ENCODE results near the gene TAS2R46.

TAS2R46 gene

DNA sequence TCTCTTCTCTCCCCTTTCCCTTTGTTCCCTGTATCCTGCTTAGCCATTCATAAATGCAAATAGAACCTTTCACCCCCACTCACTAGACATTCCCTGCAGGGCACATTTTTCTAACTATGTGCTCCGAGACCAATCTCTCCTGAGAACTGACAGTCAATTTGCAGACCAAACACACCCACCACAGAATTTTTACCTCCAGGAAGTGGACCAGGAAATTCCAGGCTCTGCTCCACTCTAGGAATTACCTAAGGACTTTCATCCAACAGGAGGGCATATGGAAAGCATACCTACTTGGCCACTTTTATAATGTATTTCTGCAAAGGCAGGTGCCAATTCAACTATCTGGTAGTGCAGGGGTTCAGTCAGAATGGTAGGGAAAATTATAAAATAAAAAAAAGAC lies 8.9 kb upstream of the TAS2R46 start:
- no peak overlapping the region for H3K4me3 ChIP-seq (ENCODE audit: low read depth, low read length)
- TF ChIP-seq POLR2A (IDR thresholded peaks at IDR 0.05; ENCODE audit: extremely low read depth, insufficient read length) (no peak), MYC (IDR thresholded peaks at IDR 0.05; ENCODE audit: low read depth, low read length) (no peak)
- TF ChIP-seq, protein P1, sequence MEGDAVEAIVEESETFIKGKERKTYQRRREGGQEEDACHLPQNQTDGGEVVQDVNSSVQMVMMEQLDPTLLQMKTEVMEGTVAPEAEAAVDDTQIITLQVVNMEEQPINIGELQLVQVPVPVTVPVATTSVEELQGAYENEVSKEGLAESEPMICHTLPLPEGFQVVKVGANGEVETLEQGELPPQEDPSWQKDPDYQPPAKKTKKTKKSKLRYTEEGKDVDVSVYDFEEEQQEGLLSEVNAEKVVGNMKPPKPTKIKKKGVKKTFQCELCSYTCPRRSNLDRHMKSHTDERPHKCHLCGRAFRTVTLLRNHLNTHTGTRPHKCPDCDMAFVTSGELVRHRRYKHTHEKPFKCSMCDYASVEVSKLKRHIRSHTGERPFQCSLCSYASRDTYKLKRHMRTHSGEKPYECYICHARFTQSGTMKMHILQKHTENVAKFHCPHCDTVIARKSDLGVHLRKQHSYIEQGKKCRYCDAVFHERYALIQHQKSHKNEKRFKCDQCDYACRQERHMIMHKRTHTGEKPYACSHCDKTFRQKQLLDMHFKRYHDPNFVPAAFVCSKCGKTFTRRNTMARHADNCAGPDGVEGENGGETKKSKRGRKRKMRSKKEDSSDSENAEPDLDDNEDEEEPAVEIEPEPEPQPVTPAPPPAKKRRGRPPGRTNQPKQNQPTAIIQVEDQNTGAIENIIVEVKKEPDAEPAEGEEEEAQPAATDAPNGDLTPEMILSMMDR (IDR thresholded peaks at IDR 0.05; ENCODE audit: low read depth, low read length) = no peak
- TF ChIP-seq, protein P2, sequence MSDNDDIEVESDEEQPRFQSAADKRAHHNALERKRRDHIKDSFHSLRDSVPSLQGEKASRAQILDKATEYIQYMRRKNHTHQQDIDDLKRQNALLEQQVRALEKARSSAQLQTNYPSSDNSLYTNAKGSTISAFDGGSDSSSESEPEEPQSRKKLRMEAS (IDR thresholded peaks at IDR 0.05; ENCODE audit: low read depth, low read length) = no peak
- DNase-seq (ENCODE audit: low read depth) = no peak

DNA sequence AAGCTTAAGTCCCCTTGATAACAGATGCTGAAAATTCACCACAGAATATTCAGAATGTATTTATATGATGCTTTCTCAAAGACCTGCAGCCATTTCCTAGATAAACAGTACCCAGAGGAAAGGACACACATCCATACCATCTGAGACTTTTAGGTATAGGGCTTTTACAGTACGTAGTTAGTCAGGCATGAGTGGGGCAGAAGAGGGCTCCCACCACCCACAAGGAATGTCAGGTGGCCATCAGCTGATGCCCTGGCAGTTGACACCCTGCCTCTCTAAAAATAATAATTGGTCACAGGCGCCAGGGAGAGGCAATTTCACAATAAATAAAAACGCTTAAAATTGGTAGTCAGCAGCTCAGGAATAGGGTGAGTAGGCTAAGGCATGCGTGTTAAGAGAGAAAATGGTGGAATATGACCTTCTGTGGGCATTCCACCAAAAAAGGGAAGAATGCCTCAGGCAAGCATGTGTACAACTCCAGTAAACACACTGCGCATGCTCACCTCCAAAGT lies 7.8 kb upstream of the TAS2R46 start:
- H3K4me3 ChIP-seq (ENCODE audit: low read depth, low read length) = no peak overlapping the region
- TF ChIP-seq POLR2A (IDR thresholded peaks at IDR 0.05; ENCODE audit: extremely low read depth, insufficient read length) = no peak
- TF ChIP-seq, protein P1 (IDR thresholded peaks at IDR 0.05; ENCODE audit: low read depth, low read length) = no peak
- TF ChIP-seq MYC (IDR thresholded peaks at IDR 0.05; ENCODE audit: low read depth, low read length) = no peak
- TF ChIP-seq, protein P2 (IDR thresholded peaks at IDR 0.05; ENCODE audit: low read depth, low read length) = no peak
- no peak for DNase-seq (ENCODE audit: low read depth)

DNA sequence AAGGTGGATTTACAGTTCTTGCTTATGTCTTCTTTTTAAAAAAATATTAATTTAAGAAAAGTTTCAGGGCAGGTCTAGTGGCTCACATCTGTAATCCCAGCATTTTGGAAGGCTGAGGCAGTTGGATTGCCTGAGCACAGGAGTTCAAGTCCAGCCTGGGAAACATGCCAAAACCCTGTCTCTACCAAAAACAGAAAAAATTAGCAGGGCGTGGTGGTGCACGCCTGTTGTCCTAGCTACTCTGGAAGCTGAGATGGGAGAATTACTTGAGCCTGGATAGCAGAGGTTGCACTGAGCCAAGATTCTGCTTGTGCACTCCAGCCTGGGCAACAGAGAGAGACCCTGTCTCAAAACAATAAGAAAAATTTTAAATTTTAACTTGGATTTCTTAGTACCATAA lies 5.4 kb upstream of the TAS2R46 start:
- DNase-seq (ENCODE audit: low read depth) = no peak
- no peak overlapping the region for H3K4me3 ChIP-seq (ENCODE audit: low read depth, low read length)
- TF ChIP-seq MYC (IDR thresholded peaks at IDR 0.05; ENCODE audit: low read depth, low read length) = no peak
- no peak for TF ChIP-seq POLR2A (IDR thresholded peaks at IDR 0.05; ENCODE audit: extremely low read depth, insufficient read length)
- TF ChIP-seq, protein P1 (IDR thresholded peaks at IDR 0.05; ENCODE audit: low read depth, low read length) = no peak
- TF ChIP-seq, protein P2 (IDR thresholded peaks at IDR 0.05; ENCODE audit: low read depth, low read length) = no peak

DNA sequence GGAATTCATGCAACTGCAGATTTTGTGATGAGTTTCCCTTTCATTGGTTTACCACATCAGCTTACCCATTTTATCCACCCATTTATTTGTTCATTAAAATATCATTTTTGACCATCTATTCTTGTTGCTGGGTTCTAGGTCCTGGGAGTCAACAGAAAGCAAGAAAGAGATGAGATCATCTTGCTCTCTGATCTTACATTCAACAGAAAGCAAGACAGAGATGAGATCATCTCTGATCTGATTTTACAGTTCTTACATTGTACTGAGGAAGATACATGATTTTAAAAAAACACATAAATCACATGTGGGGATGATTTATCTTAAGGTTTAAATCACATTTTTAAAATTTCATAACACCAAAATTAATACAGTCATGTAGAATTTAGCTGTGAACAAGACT lies 2.3 kb downstream of the TAS2R46 start:
- H3K4me3 ChIP-seq (ENCODE audit: low read depth, low read length) = no peak overlapping the region

DNA sequence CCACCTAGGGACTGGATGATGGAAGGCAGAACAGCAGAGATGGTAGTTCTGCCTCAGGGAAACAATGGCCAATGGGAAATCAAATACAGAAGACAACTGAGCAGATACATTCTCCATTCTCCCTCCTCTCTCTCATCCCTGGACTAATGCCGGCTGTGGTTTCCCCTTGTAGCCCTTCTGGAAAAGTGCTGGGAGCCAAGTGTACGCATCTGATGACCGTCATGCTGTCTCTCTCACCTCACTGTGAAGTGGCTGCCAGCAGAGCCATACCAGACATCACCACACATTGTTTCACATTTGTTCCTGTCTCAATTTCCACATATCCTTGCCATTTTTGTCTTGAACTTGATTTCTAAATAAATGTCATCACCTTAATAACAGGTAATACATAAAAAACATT lies 3.1 kb downstream of the TAS2R46 start:
- DNase-seq (ENCODE audit: low read depth) = no peak
- no peak overlapping the region for H3K4me3 ChIP-seq (ENCODE audit: low read depth, low read length)

More for the DNA sequence above, 2.3 kb downstream of the TAS2R46 start:
- no peak for DNase-seq (ENCODE audit: low read depth)
- no peak for TF ChIP-seq POLR2A (IDR thresholded peaks at IDR 0.05; ENCODE audit: extremely low read depth, insufficient read length)
- TF ChIP-seq, protein P1 (IDR thresholded peaks at IDR 0.05; ENCODE audit: low read depth, low read length) = no peak
- TF ChIP-seq, protein P2 (IDR thresholded peaks at IDR 0.05; ENCODE audit: low read depth, low read length) = no peak
- TF ChIP-seq MYC (IDR thresholded peaks at IDR 0.05; ENCODE audit: low read depth, low read length) = no peak

More for the DNA sequence above, 3.1 kb downstream of the TAS2R46 start:
- TF ChIP-seq, protein P2 (IDR thresholded peaks at IDR 0.05; ENCODE audit: low read depth, low read length) = no peak
- TF ChIP-seq POLR2A (IDR thresholded peaks at IDR 0.05; ENCODE audit: extremely low read depth, insufficient read length) = no peak
- TF ChIP-seq, protein P1 (IDR thresholded peaks at IDR 0.05; ENCODE audit: low read depth, low read length) = no peak
- no peak for TF ChIP-seq MYC (IDR thresholded peaks at IDR 0.05; ENCODE audit: low read depth, low read length)

Data from NB4 (cell line).